Vagina (tissue), 2 donors: ENCODE measurements around the gene MFSD8. TPM values are rescaled to one million over a fixed set of nuclear protein-coding genes. Genes with fewer than 3 reads are reported as not detected.

Experiments
- DNase-seq, 2 donors: peaks; one replicate each; pipeline ENCODE4 v3.0.0-alpha.2; 2017; ENCODE audit errors: extremely low spot score in 2 of 2
- H3K27ac ChIP-seq: fragments of 200-600 bp; sonication (generic); one replicate; pipeline ENCODE4 v1.5.1; 2019
- H3K27me3 ChIP-seq: fragments of 200-600 bp; sonication (generic); one replicate; pipeline ENCODE4 v1.5.1; 2019
- H3K36me3 ChIP-seq, 2 donors: fragments of 200-600 bp; sonication (generic); one replicate each; pipeline ENCODE4 v1.5.1; 2017 to 2019
- H3K4me1 ChIP-seq: fragments of 200-600 bp; sonication (generic); one replicate; pipeline ENCODE4 v1.5.1; 2019
- H3K4me3 ChIP-seq, 2 donors: fragments of 200-600 bp; sonication (generic); 1 replicate in 1 of 2; 2 replicates in 1 of 2; pipeline ENCODE4 v1.5.1; 2016 to 2019
- H3K9me3 ChIP-seq: fragments of 200-600 bp; sonication (generic); one replicate; pipeline ENCODE4 v1.5.1; 2019
- CTCF ChIP-seq, 3 experiments: fragments of 450-650 bp in 2 of 3; fragments of 200-600 bp in 1 of 3; sonication (generic) in 1 of 3; IDR thresholded peaks; one replicate each; pipeline ENCODE4 v1.5.1; 2017 to 2019; ENCODE audit warnings: antibody characterized with exemption in 3 of 3, mild to moderate bottlenecking in 2 of 3, moderate library complexity in 2 of 3
- POLR2A ChIP-seq, 2 donors: fragments of 450-650 bp; IDR thresholded peaks; one replicate each; pipeline ENCODE4 v1.6.1; 2017; ENCODE audit warnings: antibody characterized with exemption in 2 of 2, mild to moderate bottlenecking in 2 of 2, moderate library complexity in 2 of 2
- POLR2AphosphoS5 ChIP-seq, 2 donors: sonication (generic); formaldehyde crosslinking; IDR thresholded peaks; one replicate each; pipeline ENCODE4 v1.9.0; 2017; ENCODE audit warnings: antibody characterized with exemption in 2 of 2, mild to moderate bottlenecking in 2 of 2, low read depth in 1 of 2; ENCODE audit not compliant: insufficient read depth in 1 of 2
- intact Hi-C: fragments of 100-400 bp; cut with DNase I; formaldehyde crosslinking; loops from one replicate; pipeline ENCODE4 v1.15.1; 2023
- total RNA-seq: library from RNA; depleted of rRNA; stranded (reverse); fragments of >200 nt; gene quantifications from one replicate; pipeline ENCODE4 v1.2.3, GENCODE V29; 2016

Gene MFSD8
- total RNA-seq, 1 donor from 2014 or later: 38.8 TPM

DNA sequence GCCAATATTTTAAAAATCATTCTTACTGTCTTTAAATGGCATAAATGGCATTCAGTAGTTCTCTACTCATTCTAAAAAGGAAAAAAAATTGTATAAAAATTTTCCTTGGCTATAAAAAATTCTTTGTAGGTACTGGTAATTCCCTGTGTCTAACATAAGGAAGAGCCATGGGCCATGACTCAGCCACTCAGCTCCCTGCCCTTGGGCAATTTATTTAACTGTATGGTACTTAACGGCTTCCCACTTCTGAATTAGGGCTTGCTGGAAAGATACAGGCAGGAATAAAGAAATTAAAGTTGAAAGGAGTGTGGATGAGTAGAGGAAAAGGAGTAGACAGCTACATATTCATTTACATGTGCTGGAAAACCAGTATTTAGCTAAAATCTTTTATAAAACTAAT, 30.8 kb upstream of the MFSD8 start:
- no peak overlapping the region for H3K4me3 ChIP-seq
- H3K27me3 ChIP-seq: no peaks in the 10 kb centered on the region
- no peak for DNase-seq
- no peaks in the 10 kb centered on the region for H3K9me3 ChIP-seq
- no peak overlapping the region for H3K27ac ChIP-seq
- H3K4me1 ChIP-seq: no peaks in the 10 kb centered on the region
- peaks cover 0 to 8% of the 10 kb centered on the region in 2 donors for H3K36me3 ChIP-seq
- TF ChIP-seq POLR2A (IDR thresholded peaks at IDR 0.05) (no peak), CTCF (IDR thresholded peaks at IDR 0.05) (no peak), POLR2AphosphoS5 (IDR thresholded peaks at IDR 0.05; ENCODE audit: insufficient read depth in 1 of 2, low read depth in 1 of 2) (no peak)
- intact Hi-C loops: no loop called here

DNA sequence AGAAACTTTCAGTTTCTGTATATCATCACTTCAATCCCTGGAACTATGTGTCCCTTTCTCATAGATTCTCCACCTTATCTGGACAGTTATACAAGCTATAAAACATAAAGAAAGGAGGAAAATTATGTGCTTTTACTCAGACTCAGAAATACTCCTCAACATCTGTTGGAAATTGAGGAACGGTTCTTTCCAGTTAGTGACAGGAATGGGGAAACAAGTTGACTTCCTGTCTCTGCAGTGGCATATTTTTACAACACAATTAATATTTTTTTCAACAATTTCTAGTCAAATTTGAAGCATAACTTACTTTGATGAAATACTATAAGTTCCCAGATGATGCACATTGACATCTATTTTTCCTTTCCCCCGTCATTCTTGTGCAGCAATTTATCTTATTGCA, 28.2 kb upstream of the MFSD8 start:
- Histone ChIP-seq H3K9me3 (no peaks in the 10 kb centered on the region), H3K36me3 (peaks cover 0 to 3% of the 10 kb centered on the region in 2 donors), H3K4me3 (no peak overlapping the region), H3K27me3 (no peaks in the 10 kb centered on the region), H3K4me1 (no peaks in the 10 kb centered on the region), H3K27ac (no peak overlapping the region)
- DNase-seq: no peak
- intact Hi-C loops: no loop called here
- TF ChIP-seq CTCF (IDR thresholded peaks at IDR 0.05): no peak
- no peak for TF ChIP-seq POLR2A (IDR thresholded peaks at IDR 0.05)
- TF ChIP-seq POLR2AphosphoS5 (IDR thresholded peaks at IDR 0.05; ENCODE audit: insufficient read depth in 1 of 2, low read depth in 1 of 2): no peak

- Histone ChIP-seq H3K36me3 (peaks cover 0 to 18% of the 10 kb centered on the region in 2 donors), H3K27me3 (no peaks in the 10 kb centered on the region), H3K27ac (no peak overlapping the region), H3K4me3 (no peak overlapping the region), H3K4me1 (no peaks in the 10 kb centered on the region), H3K9me3 (no peaks in the 10 kb centered on the region)
- intact Hi-C loops: no loop called here
- no peak for DNase-seq
- TF ChIP-seq POLR2A (IDR thresholded peaks at IDR 0.05): no peak
- TF ChIP-seq CTCF (IDR thresholded peaks at IDR 0.05): no peak
- no peak for TF ChIP-seq POLR2AphosphoS5 (IDR thresholded peaks at IDR 0.05; ENCODE audit: insufficient read depth in 1 of 2, low read depth in 1 of 2)
Measured at GRCh38 chr4:127988638-127989037, 23.7 kb upstream of the MFSD8 start.

- Histone ChIP-seq H3K27ac (no peak overlapping the region), H3K4me3 (no peak overlapping the region), H3K9me3 (no peaks in the 10 kb centered on the region), H3K4me1 (no peaks in the 10 kb centered on the region), H3K27me3 (no peaks in the 10 kb centered on the region), H3K36me3 (peaks cover 0 to 18% of the 10 kb centered on the region in 2 donors)
- TF ChIP-seq CTCF (IDR thresholded peaks at IDR 0.05): no peak
- no peak for TF ChIP-seq POLR2AphosphoS5 (IDR thresholded peaks at IDR 0.05; ENCODE audit: insufficient read depth in 1 of 2, low read depth in 1 of 2)
- no peak for TF ChIP-seq POLR2A (IDR thresholded peaks at IDR 0.05)
- DNase-seq: no peak
- intact Hi-C loops: no loop called here
Measured at GRCh38 chr4:127985989-127986388, 21.0 kb upstream of the MFSD8 start.

GRCh38 chr4:127982445-127982844, 17.5 kb upstream of the MFSD8 start:
- no peaks in the 10 kb centered on the region for H3K9me3 ChIP-seq
- no peaks in the 10 kb centered on the region for H3K4me1 ChIP-seq
- no peak overlapping the region for H3K27ac ChIP-seq
- H3K27me3 ChIP-seq: no peaks in the 10 kb centered on the region
- no peak overlapping the region for H3K4me3 ChIP-seq
- no peak for DNase-seq
- H3K36me3 ChIP-seq: peaks cover 0 to 18% of the 10 kb centered on the region in 2 donors
- TF ChIP-seq POLR2A (IDR thresholded peaks at IDR 0.05): no peak
- no peak for TF ChIP-seq CTCF (IDR thresholded peaks at IDR 0.05)
- TF ChIP-seq POLR2AphosphoS5 (IDR thresholded peaks at IDR 0.05; ENCODE audit: insufficient read depth in 1 of 2, low read depth in 1 of 2): no peak
- intact Hi-C loops: no loop called here
